HepG2 (cell line): ENCODE data around the gene RLN3.

Experiments
- EP300 ChIP-seq, 3 experiments: sonication (generic) in 1 of 3; formaldehyde crosslinking in 1 of 3; IDR thresholded peaks; 2 replicates each; pipeline versions ENCODE4 v1.5.1 to v1.6.1; 2011 to 2020; ENCODE audit warnings: low read depth in 2 of 3, low read length in 2 of 3, borderline replicate concordance in 1 of 3, improper control_type of control experiment in 1 of 3, mild to moderate bottlenecking in 1 of 3, missing genetic modification reagents in 1 of 3, moderate library complexity in 1 of 3
- FOSL1 ChIP-seq: sonication (generic); formaldehyde crosslinking; IDR thresholded peaks from 2 replicates; pipeline ENCODE4 v1.9.0; 2021; ENCODE audit warnings: missing genetic modification reagents, borderline replicate concordance
- IRF2 ChIP-seq: IDR thresholded peaks from 2 replicates; pipeline ENCODE4 v1.6.1; 2018; ENCODE audit warnings: missing genetic modification reagents, missing compliant biosample characterization
- REST ChIP-seq, 2 experiments: IDR thresholded peaks; 2 replicates each; pipeline ENCODE4 v1.6.1; 2011 to 2012; ENCODE audit warnings: low read length in 2 of 2, borderline replicate concordance in 1 of 2, low read depth in 1 of 2, mild to moderate bottlenecking in 1 of 2, moderate library complexity in 1 of 2
- USF2 ChIP-seq, 2 experiments: sonication (generic) in 1 of 2; formaldehyde crosslinking in 1 of 2; IDR thresholded peaks; 2 replicates each; pipeline versions ENCODE4 v1.5.1 to v1.6.1; 2011 to 2020; ENCODE audit warnings: borderline replicate concordance in 1 of 2, low read depth in 1 of 2, low read length in 1 of 2, mild to moderate bottlenecking in 1 of 2, missing genetic modification reagents in 1 of 2, moderate library complexity in 1 of 2
- ZNF292 ChIP-seq: sonication (generic); formaldehyde crosslinking; IDR thresholded peaks from 2 replicates; pipeline ENCODE4 v1.8.1; 2022; ENCODE audit warnings: mild to moderate bottlenecking, low read depth, missing genetic modification reagents, borderline replicate concordance

- no peak for TF ChIP-seq USF2 (IDR thresholded peaks at IDR 0.05; ENCODE audit: low read depth, low read length)
- no peak for TF ChIP-seq USF2 (CRISPR knock-in tag; IDR thresholded peaks at IDR 0.05; ENCODE audit: borderline replicate concordance)
- no peak for TF ChIP-seq FOSL1
- no peak for TF ChIP-seq REST (IDR thresholded peaks at IDR 0.05; ENCODE audit: borderline replicate concordance in 1 of 2, low read depth in 1 of 2, low read length in 2 of 2)
- TF ChIP-seq EP300 (IDR thresholded peaks at IDR 0.05; ENCODE audit: low read depth in 2 of 2, low read length in 2 of 2) = no peak
- no peak for TF ChIP-seq EP300 (CRISPR knock-in tag; IDR thresholded peaks at IDR 0.05; ENCODE audit: borderline replicate concordance)
- TF ChIP-seq IRF2 (CRISPR knock-in tag) = no peak
- TF ChIP-seq ZNF292 = no peak
Observed at GRCh38 chr19:13995017-13995728, 32.8 kb upstream of the RLN3 start.
